K562 (cell line): ENCODE data around the gene GEN1.

Experiments
- CHD2 ChIP-seq: IDR thresholded peaks from 2 replicates; pipeline ENCODE4 v1.6.1; 2011; ENCODE audit warnings: low read depth, low read length
- JUNB ChIP-seq: fragments of 450-650 bp; formaldehyde crosslinking; conservative IDR thresholded peaks from 2 replicates; pipeline ENCODE4 v1.4.0; 2020; ENCODE audit warnings: mild to moderate bottlenecking
- KAT2B ChIP-seq: IDR thresholded peaks from one replicate; pipeline ENCODE4 v1.6.1; 2012; ENCODE audit warnings: low read depth, mild to moderate bottlenecking, control low read depth, inconsistent platforms, low read length, moderate library complexity
- KAT7 ChIP-seq: sonication (generic); formaldehyde crosslinking; IDR thresholded peaks from 2 replicates; pipeline ENCODE4 v1.8.0; 2022; ENCODE audit warnings: missing genetic modification reagents, mild to moderate bottlenecking, borderline replicate concordance
- POLR2A ChIP-seq: fragments of 450-650 bp; conservative IDR thresholded peaks from 2 replicates; pipeline ENCODE4 v1.6.1; 2016
- SIN3A ChIP-seq, 2 experiments: fragments of 150-350 bp in 1 of 2; IDR thresholded peaks; 2 replicates each; pipeline ENCODE4 v1.6.1; 2011 to 2016; ENCODE audit warnings: borderline replicate concordance in 2 of 2, low read depth in 2 of 2, low read length in 2 of 2, mild to moderate bottlenecking in 2 of 2, moderate library complexity in 2 of 2; ENCODE audit not compliant: control insufficient read depth in 1 of 2
- SRF ChIP-seq, 2 experiments: fragments of 250-450, 450-650 bp in 1 of 2; sonication (Bioruptor Pico) in 1 of 2; sonication (generic) in 1 of 2; formaldehyde crosslinking; IDR thresholded peaks; 2 replicates each; pipeline versions ENCODE4 v1.5.0 to v1.5.1; 2020 to 2022; ENCODE audit warnings: mild to moderate bottlenecking in 1 of 2, missing genetic modification reagents in 1 of 2
- STAT5B ChIP-seq: fragments of 250-450 bp; sonication (Bioruptor Pico); IDR thresholded peaks from 2 replicates; pipeline ENCODE4 v1.8.0; 2021; ENCODE audit warnings: mild to moderate bottlenecking, inconsistent platforms
- ZNF12 ChIP-seq: sonication (generic); formaldehyde crosslinking; IDR thresholded peaks from 2 replicates; pipeline ENCODE4 v1.4.0; 2020; ENCODE audit warnings: mild to moderate bottlenecking, missing genetic modification reagents
- TF ChIP-seq, protein P1 (sequence below): sonication (generic); formaldehyde crosslinking; IDR thresholded peaks from 2 replicates; pipeline ENCODE4 v1.8.0; 2022; ENCODE audit warnings: missing genetic modification reagents, mild to moderate bottlenecking, moderate library complexity, borderline replicate concordance
- TF ChIP-seq, protein P2 (sequence below), 3 experiments: IDR thresholded peaks in 2 of 3; conservative IDR thresholded peaks in 1 of 3; 2 replicates each; pipeline ENCODE4 v1.5.1; 2011 to 2012; ENCODE audit warnings: low read length in 3 of 3, mild to moderate bottlenecking in 3 of 3, control low read depth in 2 of 3, improper control_type of control experiment in 1 of 3, inconsistent platforms in 1 of 3, low read depth in 1 of 3, mixed read lengths in 1 of 3, moderate library complexity in 1 of 3; ENCODE audit not compliant: insufficient read depth in 2 of 3
- TF ChIP-seq, protein P3 (sequence below): sonication (generic); formaldehyde crosslinking; IDR thresholded peaks from 2 replicates; pipeline ENCODE4 v1.9.0; 2022; ENCODE audit warnings: mild to moderate bottlenecking, missing genetic modification reagents

DNA sequence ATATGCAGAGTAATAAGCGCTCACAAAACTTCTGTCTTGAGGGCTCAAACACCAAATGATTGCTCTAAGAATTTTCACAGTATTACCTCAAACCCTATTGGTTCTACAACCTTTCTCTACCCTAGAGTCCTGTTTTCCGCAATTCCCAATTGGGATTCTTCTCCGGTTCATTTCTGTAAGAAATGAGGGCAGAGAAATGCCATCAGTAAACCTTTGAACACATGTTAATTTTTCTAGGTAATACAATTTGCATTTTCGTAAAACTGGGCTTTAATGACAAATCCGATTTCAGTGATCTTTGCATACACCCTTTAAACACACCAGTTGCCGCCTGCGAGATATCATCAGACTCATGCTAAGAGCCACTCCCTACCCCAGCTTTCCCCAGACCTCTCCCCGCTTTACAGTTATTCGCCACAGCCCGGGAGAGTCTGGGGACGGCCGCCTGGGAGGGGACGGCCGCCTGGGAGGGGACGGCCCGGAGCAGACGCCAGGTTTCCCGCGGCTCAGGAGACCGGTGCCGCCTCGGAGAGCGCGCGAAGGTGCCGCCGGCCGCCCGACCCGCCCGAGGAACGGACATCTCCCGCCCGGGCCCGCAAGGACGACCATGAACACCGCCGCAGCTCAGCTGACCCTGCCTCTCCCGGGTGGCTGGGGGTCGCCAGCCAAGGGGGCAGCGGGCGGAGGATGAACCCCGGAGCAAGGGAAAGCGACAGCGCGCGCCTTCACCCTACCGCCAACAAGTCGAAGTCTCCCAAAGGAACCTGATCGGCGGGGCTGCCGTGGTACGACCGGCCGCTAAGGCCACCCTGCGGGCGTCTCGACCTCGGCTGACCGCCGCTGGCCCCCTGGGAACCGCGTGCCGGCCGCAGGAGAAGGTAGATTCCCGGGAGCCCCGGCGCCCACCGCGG lies 791 bp upstream of the GEN1 start:
- TF ChIP-seq, protein P1, sequence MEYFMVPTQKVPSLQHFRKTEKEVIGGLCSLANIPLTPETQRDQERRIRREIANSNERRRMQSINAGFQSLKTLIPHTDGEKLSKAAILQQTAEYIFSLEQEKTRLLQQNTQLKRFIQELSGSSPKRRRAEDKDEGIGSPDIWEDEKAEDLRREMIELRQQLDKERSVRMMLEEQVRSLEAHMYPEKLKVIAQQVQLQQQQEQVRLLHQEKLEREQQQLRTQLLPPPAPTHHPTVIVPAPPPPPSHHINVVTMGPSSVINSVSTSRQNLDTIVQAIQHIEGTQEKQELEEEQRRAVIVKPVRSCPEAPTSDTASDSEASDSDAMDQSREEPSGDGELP (CRISPR knock-in tag): 0 out of 2 replicates have a peak, but pooled peaks have one; percentile 29
- no peak for TF ChIP-seq ZNF12 (CRISPR knock-in tag)
- TF ChIP-seq, protein P2, sequence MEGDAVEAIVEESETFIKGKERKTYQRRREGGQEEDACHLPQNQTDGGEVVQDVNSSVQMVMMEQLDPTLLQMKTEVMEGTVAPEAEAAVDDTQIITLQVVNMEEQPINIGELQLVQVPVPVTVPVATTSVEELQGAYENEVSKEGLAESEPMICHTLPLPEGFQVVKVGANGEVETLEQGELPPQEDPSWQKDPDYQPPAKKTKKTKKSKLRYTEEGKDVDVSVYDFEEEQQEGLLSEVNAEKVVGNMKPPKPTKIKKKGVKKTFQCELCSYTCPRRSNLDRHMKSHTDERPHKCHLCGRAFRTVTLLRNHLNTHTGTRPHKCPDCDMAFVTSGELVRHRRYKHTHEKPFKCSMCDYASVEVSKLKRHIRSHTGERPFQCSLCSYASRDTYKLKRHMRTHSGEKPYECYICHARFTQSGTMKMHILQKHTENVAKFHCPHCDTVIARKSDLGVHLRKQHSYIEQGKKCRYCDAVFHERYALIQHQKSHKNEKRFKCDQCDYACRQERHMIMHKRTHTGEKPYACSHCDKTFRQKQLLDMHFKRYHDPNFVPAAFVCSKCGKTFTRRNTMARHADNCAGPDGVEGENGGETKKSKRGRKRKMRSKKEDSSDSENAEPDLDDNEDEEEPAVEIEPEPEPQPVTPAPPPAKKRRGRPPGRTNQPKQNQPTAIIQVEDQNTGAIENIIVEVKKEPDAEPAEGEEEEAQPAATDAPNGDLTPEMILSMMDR (IDR thresholded peaks at IDR 0.05 in 2 of 3, conservative IDR thresholded peaks at IDR 0.05 in 1 of 3; ENCODE audit: insufficient read depth in 2 of 3, low read depth in 1 of 3, low read length in 3 of 3): no peak
- no peak for TF ChIP-seq CHD2
- TF ChIP-seq POLR2A: peak; percentile 80
- no peak for TF ChIP-seq JUNB (CRISPR knock-in tag)
- no peak for TF ChIP-seq KAT2B
- TF ChIP-seq, protein P3, sequence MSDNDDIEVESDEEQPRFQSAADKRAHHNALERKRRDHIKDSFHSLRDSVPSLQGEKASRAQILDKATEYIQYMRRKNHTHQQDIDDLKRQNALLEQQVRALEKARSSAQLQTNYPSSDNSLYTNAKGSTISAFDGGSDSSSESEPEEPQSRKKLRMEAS (CRISPR knock-in tag): peak; percentile 50
- TF ChIP-seq SRF (CRISPR knock-in tag; IDR thresholded peaks at IDR 0.05): no peak
- no peak for TF ChIP-seq STAT5B (CRISPR knock-in tag)
- TF ChIP-seq SIN3A (IDR thresholded peaks at IDR 0.05; ENCODE audit: borderline replicate concordance in 2 of 2, control insufficient read depth in 1 of 2, low read depth in 2 of 2, low read length in 2 of 2): 0 out of 4 replicates have a peak, but pooled peaks of 1 of the 2 experiments have one; percentile 46
- TF ChIP-seq KAT7 (CRISPR knock-in tag): peak; percentile 78; the same call in 1 of the 2 replicates
